ENCODE results near the gene HECTD2. TPM values are rescaled to one million over a fixed set of nuclear protein-coding genes. Genes with fewer than 3 reads are reported as not detected.

The HECTD2 gene
- polyA plus RNA-seq, 1 donor, result 14.5 TPM

DNA sequence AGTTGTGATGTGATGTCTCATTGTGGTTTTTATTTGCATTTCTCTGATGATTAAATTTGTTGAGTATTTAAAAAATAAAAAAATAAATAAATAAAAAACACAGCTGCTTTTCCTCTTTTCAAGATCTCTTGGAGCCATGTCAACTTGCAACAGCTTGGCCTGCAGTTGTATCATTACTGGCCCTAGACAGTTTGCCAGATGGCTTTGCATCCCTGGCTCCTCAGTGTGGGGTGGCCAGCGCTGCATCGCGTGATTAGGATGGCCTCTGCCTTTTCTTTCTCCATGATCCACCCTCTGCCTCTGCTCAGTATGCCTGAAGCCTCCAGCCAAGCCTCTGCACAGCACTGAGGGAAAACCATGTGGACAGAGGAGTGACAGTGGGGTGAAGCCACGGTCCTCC lies 126.0 kb downstream of the HECTD2 start:
- DNase-seq, result peak in 1 of 2 donors; percentile 26
- H3K4me1 ChIP-seq (ENCODE audit: control insufficient read depth, insufficient read depth, low read length), result no peaks in the 10 kb centered on the region
- no peaks in the 10 kb centered on the region for H3K27me3 ChIP-seq (ENCODE audit: control insufficient read depth, insufficient read depth, low read length)
- H3K27ac ChIP-seq (ENCODE audit: low read length), result no peak overlapping the region
- H3K36me3 ChIP-seq (ENCODE audit: control insufficient read depth, insufficient read depth, low read length), result no peaks in the 10 kb centered on the region
- no CpG with 5 or more reads among the region's 4 CpGs for WGBS (ENCODE audit: insufficient coverage, low lambda C conversion rate)
- H3K9me3 ChIP-seq (ENCODE audit: control insufficient read depth, low read depth, low read length), result no peaks in the 10 kb centered on the region
- no peak overlapping the region for H3K4me3 ChIP-seq (ENCODE audit: low read length)

DNA sequence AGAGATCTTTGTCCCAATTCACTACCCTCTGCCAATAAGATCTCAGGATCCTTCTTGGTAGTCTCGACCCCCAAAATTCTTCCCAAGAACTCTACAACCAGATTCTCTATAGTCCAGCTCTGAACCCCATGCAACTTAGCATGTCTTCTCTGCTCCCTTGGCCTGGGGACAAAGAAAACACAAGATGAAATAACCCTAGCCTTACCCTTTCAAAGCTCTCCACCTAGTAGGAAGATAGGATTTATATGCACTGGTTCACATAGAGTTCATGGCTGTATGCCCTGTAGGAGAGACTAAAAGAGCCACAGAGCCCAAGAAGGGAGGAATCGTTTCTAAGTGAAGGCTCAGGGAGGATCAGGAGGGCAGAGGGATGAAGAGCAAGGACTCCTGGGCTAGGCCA lies 126.6 kb downstream of the HECTD2 start:
- H3K27ac ChIP-seq (ENCODE audit: low read length), result no peak overlapping the region
- H3K4me1 ChIP-seq (ENCODE audit: control insufficient read depth, insufficient read depth, low read length), result no peaks in the 10 kb centered on the region
- no peaks in the 10 kb centered on the region for H3K27me3 ChIP-seq (ENCODE audit: control insufficient read depth, insufficient read depth, low read length)
- WGBS (ENCODE audit: insufficient coverage, low lambda C conversion rate), result no CpG with 5 or more reads among the region's 2 CpGs
- H3K9me3 ChIP-seq (ENCODE audit: control insufficient read depth, low read depth, low read length), result no peaks in the 10 kb centered on the region
- DNase-seq, result no peak
- no peak overlapping the region for H3K4me3 ChIP-seq (ENCODE audit: low read length)
- H3K36me3 ChIP-seq (ENCODE audit: control insufficient read depth, insufficient read depth, low read length), result no peaks in the 10 kb centered on the region

DNA sequence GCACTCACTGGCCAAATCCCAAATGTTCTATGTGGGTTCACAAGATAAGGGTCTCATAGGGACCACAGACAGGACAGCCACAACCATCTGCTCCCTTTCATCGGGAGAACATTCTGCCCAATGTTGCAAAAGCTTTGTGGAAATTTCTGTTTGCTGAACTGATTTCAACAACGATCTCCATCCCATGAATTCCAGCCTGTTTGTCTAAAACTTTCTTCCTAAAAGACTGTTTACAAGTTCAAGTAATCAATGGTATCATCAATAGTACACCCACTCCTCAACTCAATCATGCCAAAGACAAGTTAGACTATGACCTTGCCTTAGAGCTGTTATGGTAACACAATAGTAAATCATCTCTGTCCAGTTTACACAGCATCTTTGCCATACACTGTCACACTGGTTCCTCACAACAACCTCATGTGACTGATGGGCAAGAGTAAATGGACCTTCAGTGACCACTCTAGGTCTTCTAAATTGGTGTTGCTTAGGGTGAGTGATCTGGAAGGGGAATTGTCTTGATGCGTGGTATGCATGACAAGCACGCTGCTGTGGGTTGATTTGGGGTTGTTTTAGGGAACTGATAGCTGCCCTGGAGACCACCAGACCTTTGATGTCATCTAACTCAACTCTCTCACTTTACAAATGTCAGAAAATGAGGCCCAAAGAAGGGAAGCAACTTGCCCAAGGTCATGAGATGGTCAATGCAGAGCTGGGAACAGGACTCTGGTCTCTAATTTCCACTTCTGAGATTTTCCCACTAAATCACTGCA lies 127.7 kb downstream of the HECTD2 start:
- DNase-seq, result no peak
- no peaks in the 10 kb centered on the region for H3K27me3 ChIP-seq (ENCODE audit: control insufficient read depth, insufficient read depth, low read length)
- no peak overlapping the region for H3K4me3 ChIP-seq (ENCODE audit: low read length)
- no peaks in the 10 kb centered on the region for H3K4me1 ChIP-seq (ENCODE audit: control insufficient read depth, insufficient read depth, low read length)
- H3K36me3 ChIP-seq (ENCODE audit: control insufficient read depth, insufficient read depth, low read length), result no peaks in the 10 kb centered on the region
- no peak overlapping the region for H3K27ac ChIP-seq (ENCODE audit: low read length)
- no CpG with 5 or more reads among the region's 4 CpGs for WGBS (ENCODE audit: insufficient coverage, low lambda C conversion rate)
- no peaks in the 10 kb centered on the region for H3K9me3 ChIP-seq (ENCODE audit: control insufficient read depth, low read depth, low read length)

DNA sequence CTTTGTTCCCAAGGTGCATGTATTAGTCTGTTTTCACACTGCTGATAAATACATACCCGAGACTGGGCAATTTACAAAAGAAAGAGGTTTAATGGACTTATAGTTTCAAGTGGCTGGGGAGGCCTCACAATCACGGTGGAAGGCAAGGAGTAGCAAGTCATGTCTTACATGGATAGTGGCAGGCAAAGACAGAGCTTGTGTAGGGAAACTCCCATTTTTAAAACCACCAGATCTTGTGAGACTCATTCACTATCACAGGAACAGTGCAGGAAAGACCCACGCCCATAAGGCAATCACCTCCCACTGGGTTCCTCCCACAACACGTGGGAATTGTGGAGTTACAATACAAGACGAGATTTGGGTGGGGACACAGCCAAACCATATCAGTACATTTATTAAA lies 129.8 kb downstream of the HECTD2 start:
- WGBS (ENCODE audit: insufficient coverage, low lambda C conversion rate), result 93% methylated on average over 3 of the region's 5 CpGs

DNA sequence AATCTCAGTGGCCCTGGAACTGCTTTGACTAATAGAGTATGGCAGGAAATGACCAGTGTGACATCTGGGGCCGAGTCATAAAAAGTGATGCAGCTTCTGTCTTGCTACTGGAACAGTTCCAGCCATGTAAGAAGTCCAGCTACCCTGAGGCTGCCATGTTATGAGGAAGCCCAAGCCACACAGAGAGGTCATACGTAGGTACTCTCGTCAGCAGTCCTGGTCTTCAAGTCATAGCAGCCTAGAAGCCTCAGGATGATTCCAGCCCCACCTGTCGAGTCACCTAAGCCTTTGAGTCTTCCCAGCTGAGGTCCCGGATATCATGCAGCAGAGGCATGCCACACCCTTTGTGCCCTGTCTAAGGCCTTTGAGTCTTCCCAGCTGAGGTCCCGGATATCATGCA lies 130.6 kb downstream of the HECTD2 start:
- Histone ChIP-seq H3K27ac (ENCODE audit: low read length) (no peak overlapping the region), H3K4me1 (ENCODE audit: control insufficient read depth, insufficient read depth, low read length) (no peaks in the 10 kb centered on the region), H3K36me3 (ENCODE audit: control insufficient read depth, insufficient read depth, low read length) (no peaks in the 10 kb centered on the region), H3K27me3 (ENCODE audit: control insufficient read depth, insufficient read depth, low read length) (no peaks in the 10 kb centered on the region), H3K9me3 (ENCODE audit: control insufficient read depth, low read depth, low read length) (no peaks in the 10 kb centered on the region), H3K4me3 (ENCODE audit: low read length) (no peak overlapping the region)
- WGBS (ENCODE audit: insufficient coverage, low lambda C conversion rate), result no CpG with 5 or more reads among the region's 6 CpGs
- DNase-seq, result no peak

More for the DNA sequence above, 129.8 kb downstream of the HECTD2 start:
- Histone ChIP-seq H3K9me3 (ENCODE audit: control insufficient read depth, low read depth, low read length) (no peaks in the 10 kb centered on the region), H3K27me3 (ENCODE audit: control insufficient read depth, insufficient read depth, low read length) (no peaks in the 10 kb centered on the region), H3K4me1 (ENCODE audit: control insufficient read depth, insufficient read depth, low read length) (no peaks in the 10 kb centered on the region), H3K27ac (ENCODE audit: low read length) (no peak overlapping the region), H3K4me3 (ENCODE audit: low read length) (no peak overlapping the region), H3K36me3 (ENCODE audit: control insufficient read depth, insufficient read depth, low read length) (no peaks in the 10 kb centered on the region)
- no peak for DNase-seq

DNA sequence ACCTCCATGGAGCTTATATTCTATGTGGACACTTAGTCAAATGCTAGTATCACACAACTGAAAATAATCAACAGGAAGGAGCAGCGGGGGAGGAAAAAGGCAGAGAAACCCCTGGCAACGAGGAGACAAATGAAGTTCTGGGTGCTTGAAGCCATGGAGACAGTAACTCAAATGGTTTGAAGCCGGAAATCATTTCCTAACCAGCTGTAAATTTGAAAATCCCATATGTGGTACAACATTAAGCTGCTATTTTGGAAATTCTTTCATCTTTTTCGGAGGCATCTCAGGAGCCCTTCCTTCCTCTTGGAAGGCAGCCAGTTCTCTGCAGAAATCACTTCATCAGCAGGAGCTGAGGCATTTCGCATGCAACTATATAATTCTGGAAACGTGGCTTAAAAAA lies 131.3 kb downstream of the HECTD2 start:
- no CpG with 5 or more reads among the region's 6 CpGs for WGBS (ENCODE audit: insufficient coverage, low lambda C conversion rate)
- no peak overlapping the region for H3K27ac ChIP-seq (ENCODE audit: low read length)
- H3K4me1 ChIP-seq (ENCODE audit: control insufficient read depth, insufficient read depth, low read length), result no peaks in the 10 kb centered on the region
- H3K36me3 ChIP-seq (ENCODE audit: control insufficient read depth, insufficient read depth, low read length), result no peaks in the 10 kb centered on the region
- H3K4me3 ChIP-seq (ENCODE audit: low read length), result no peak overlapping the region
- H3K27me3 ChIP-seq (ENCODE audit: control insufficient read depth, insufficient read depth, low read length), result no peaks in the 10 kb centered on the region
- no peak for DNase-seq
- H3K9me3 ChIP-seq (ENCODE audit: control insufficient read depth, low read depth, low read length), result no peaks in the 10 kb centered on the region

DNA sequence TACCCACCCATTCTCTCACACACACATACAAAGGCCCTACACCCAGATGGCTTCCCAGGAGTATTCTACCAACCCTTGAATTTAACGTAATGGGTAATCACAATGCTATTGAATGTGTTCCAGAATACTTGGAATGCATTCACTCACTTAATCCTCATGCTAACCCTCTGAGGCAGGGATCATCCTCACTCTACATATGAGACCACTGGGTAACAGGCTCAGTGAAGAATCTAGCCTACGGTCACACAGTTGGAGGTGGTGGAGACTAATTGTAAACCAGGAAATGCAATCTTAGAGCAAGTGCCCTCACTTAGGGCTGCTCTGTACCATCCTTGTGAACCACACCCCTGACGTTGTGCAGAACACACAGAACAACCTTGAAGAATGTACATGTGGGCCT lies 135.2 kb downstream of the HECTD2 start:
- no peak overlapping the region for H3K4me3 ChIP-seq (ENCODE audit: low read length)
- no peaks in the 10 kb centered on the region for H3K9me3 ChIP-seq (ENCODE audit: control insufficient read depth, low read depth, low read length)
- 80% methylated on average over 1 of the region's 3 CpGs for WGBS (ENCODE audit: insufficient coverage, low lambda C conversion rate)
- H3K4me1 ChIP-seq (ENCODE audit: control insufficient read depth, insufficient read depth, low read length), result no peaks in the 10 kb centered on the region
- no peak for DNase-seq
- H3K27me3 ChIP-seq (ENCODE audit: control insufficient read depth, insufficient read depth, low read length), result no peaks in the 10 kb centered on the region
- no peaks in the 10 kb centered on the region for H3K36me3 ChIP-seq (ENCODE audit: control insufficient read depth, insufficient read depth, low read length)
- no peak overlapping the region for H3K27ac ChIP-seq (ENCODE audit: low read length)

DNA sequence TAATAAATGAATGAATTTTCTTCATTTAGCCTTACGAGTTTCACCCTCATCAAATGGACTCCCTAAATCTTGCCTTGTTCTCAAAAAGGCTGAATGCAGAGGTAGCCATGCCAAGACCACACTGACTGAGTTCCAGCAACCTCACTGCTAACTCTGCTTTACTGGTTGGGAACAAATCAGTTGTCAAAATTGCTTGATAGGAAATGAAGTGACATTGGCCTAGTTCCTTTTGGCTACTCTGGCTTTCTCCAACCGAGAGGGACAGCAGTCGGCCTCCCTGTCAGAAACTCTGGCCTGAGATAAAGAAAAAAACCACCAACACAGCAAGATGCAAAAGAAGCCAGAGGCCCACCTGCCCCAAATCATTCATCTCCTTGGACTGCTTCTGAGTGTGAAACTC lies 135.7 kb downstream of the HECTD2 start:
- Histone ChIP-seq H3K4me1 (ENCODE audit: control insufficient read depth, insufficient read depth, low read length) (no peaks in the 10 kb centered on the region), H3K36me3 (ENCODE audit: control insufficient read depth, insufficient read depth, low read length) (no peaks in the 10 kb centered on the region), H3K9me3 (ENCODE audit: control insufficient read depth, low read depth, low read length) (no peaks in the 10 kb centered on the region), H3K27ac (ENCODE audit: low read length) (no peak overlapping the region), H3K4me3 (ENCODE audit: low read length) (no peak overlapping the region), H3K27me3 (ENCODE audit: control insufficient read depth, insufficient read depth, low read length) (no peaks in the 10 kb centered on the region)
- WGBS (ENCODE audit: insufficient coverage, low lambda C conversion rate), result 91% methylated on average over 1 of the region's 3 CpGs
- no peak for DNase-seq

DNA sequence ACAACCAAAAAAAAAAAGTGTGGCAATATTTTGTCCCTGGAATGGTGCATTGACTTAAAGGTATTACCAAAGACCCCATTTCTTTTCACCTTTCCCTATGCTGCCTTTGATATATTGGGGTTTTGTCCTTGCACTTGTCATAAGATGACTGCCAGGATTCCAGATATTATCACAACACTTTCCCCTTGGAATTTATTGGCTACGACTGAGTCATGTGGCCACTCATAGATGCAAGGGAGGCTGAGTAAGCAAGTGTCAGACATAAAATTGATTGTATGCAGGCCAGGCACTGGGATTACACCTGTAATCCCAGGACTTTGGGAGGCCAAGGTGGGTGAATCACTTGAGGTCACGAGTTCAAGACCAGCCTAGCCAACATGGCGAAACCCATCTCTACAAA lies 139.1 kb downstream of the HECTD2 start:
- Histone ChIP-seq H3K9me3 (ENCODE audit: control insufficient read depth, low read depth, low read length) (no peaks in the 10 kb centered on the region), H3K4me1 (ENCODE audit: control insufficient read depth, insufficient read depth, low read length) (peaks cover 8% of the 10 kb centered on the region), H3K36me3 (ENCODE audit: control insufficient read depth, insufficient read depth, low read length) (no peaks in the 10 kb centered on the region), H3K4me3 (ENCODE audit: low read length) (no peak overlapping the region), H3K27me3 (ENCODE audit: control insufficient read depth, insufficient read depth, low read length) (no peaks in the 10 kb centered on the region), H3K27ac (ENCODE audit: low read length) (no peak overlapping the region)
- WGBS (ENCODE audit: insufficient coverage, low lambda C conversion rate), result no CpG with 5 or more reads among the region's 3 CpGs
- no peak for DNase-seq

DNA sequence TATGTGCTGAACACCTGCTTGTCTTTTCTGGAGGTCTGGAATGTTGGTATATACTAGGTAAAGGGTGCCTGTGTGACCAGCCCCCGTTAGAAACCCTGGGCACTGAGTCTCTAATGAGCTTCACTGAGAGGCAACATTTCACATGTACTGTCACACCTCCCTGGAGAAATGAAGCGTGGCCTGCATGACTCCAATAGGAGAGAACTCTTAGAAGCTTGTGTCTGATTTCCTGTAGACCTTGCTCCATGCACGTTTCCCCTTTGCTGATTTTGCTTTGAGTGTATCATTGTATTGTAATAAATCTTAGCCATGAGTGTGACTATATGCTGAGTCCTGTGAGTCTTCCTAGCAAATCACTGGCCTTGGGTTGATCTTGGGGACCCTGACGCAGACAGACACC lies 139.9 kb downstream of the HECTD2 start:
- Histone ChIP-seq H3K4me1 (ENCODE audit: control insufficient read depth, insufficient read depth, low read length) (peaks cover 13% of the 10 kb centered on the region), H3K36me3 (ENCODE audit: control insufficient read depth, insufficient read depth, low read length) (no peaks in the 10 kb centered on the region), H3K27me3 (ENCODE audit: control insufficient read depth, insufficient read depth, low read length) (no peaks in the 10 kb centered on the region), H3K9me3 (ENCODE audit: control insufficient read depth, low read depth, low read length) (no peaks in the 10 kb centered on the region), H3K4me3 (ENCODE audit: low read length) (no peak overlapping the region), H3K27ac (ENCODE audit: low read length) (no peak overlapping the region)
- DNase-seq, result no peak
- WGBS (ENCODE audit: insufficient coverage, low lambda C conversion rate), result no CpG with 5 or more reads among the region's 4 CpGs

DNA sequence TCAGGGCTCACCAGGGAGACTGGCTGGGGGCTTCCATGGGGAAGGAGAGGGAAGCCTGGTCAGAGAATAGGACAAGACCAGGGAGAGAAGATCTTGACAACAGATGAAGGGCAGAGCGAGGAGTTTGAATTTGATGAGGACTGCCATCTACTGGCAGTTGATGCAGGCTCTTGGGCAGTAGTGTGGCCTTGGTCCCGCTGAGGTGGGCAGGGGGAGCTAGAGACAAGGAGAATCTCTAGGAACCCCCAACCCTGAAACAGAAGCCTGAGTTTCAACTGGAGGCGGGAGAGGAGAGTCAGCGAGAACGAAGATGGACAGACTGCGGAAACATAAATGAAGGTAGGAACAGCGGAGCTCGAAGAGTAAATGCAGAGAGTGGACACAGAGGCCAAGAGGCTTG lies 141.7 kb downstream of the HECTD2 start:
- Histone ChIP-seq H3K4me3 (ENCODE audit: low read length) (no peak overlapping the region), H3K27ac (ENCODE audit: low read length) (peak overlapping the region; percentile 3), H3K4me1 (ENCODE audit: control insufficient read depth, insufficient read depth, low read length) (peaks cover 28% of the 10 kb centered on the region), H3K9me3 (ENCODE audit: control insufficient read depth, low read depth, low read length) (no peaks in the 10 kb centered on the region), H3K27me3 (ENCODE audit: control insufficient read depth, insufficient read depth, low read length) (no peaks in the 10 kb centered on the region), H3K36me3 (ENCODE audit: control insufficient read depth, insufficient read depth, low read length) (no peaks in the 10 kb centered on the region)
- peak; percentile 50 to 59 for DNase-seq
- 80% methylated on average over 5 of the region's 8 CpGs for WGBS (ENCODE audit: insufficient coverage, low lambda C conversion rate)

Measured in large intestine (tissue), 3 donors.